Kidney (tissue), 14 donors: ENCODE measurements around the gene XRCC4. TPM values are rescaled to one million over a fixed set of nuclear protein-coding genes. Genes with fewer than 3 reads are reported as not detected.

Source experiments
- DNase-seq, 5 donors: peaks; one replicate each; pipeline ENCODE4 v3.0.0-alpha.2; 2013 to 2020
- FAIRE-seq: peaks from 2 replicates; lab custom pipeline; 2012; peaks lifted over from hg19 to GRCh38; lab: Jason Lieb, UNC
- H3K27ac ChIP-seq, 2 donors: one replicate each; pipeline ENCODE4 v1.7.0; 2013; ENCODE audit warnings: low read depth in 2 of 2, low read length in 2 of 2, inconsistent platforms in 1 of 2
- H3K27me3 ChIP-seq: one replicate; pipeline ENCODE4 v1.7.1; 2013; ENCODE audit warnings: low read length, inconsistent platforms; ENCODE audit not compliant: control insufficient read depth, insufficient read depth
- H3K36me3 ChIP-seq, 3 donors: one replicate each; pipeline versions ENCODE4 v1.7.0 to v1.7.1; 2013; ENCODE audit warnings: low read length in 3 of 3, control low read depth in 1 of 3, inconsistent platforms in 1 of 3; ENCODE audit not compliant: insufficient read depth in 3 of 3, control insufficient read depth in 2 of 3
- H3K4me1 ChIP-seq, 3 donors: one replicate each; pipeline versions ENCODE4 v1.7.0 to v1.7.1; 2013; ENCODE audit warnings: low read length in 3 of 3, inconsistent platforms in 1 of 3, low read depth in 1 of 3; ENCODE audit not compliant: control insufficient read depth in 2 of 3, insufficient read depth in 2 of 3
- H3K4me3 ChIP-seq, 3 donors: one replicate each; pipeline versions ENCODE4 v1.7.0 to v1.8.1; 2013; ENCODE audit warnings: low read length in 3 of 3, control low read depth in 1 of 3, inconsistent platforms in 1 of 3
- H3K9ac ChIP-seq, 3 donors: one replicate each; pipeline versions ENCODE4 v1.7.0 to v1.7.1; 2013; ENCODE audit warnings: low read length in 3 of 3, control low read depth in 1 of 3, inconsistent platforms in 1 of 3
- H3K9me3 ChIP-seq, 3 donors: one replicate each; pipeline versions ENCODE4 v1.7.0 to v1.7.1; 2013; ENCODE audit warnings: low read length in 3 of 3, control low read depth in 1 of 3, inconsistent platforms in 1 of 3; ENCODE audit not compliant: control insufficient read depth in 2 of 3, insufficient read depth in 1 of 3
- CTCF ChIP-seq: IDR thresholded peaks from 3 replicates; pipeline ENCODE4 v1.5.1; 2012; ENCODE audit warnings: mild to moderate bottlenecking, moderate library complexity, borderline replicate concordance; ENCODE audit not compliant: insufficient read depth; ENCODE audit errors: extremely low read depth
- intact Hi-C: fragments of 100-400 bp; cut with DNase I; formaldehyde crosslinking; loops from one replicate; pipeline ENCODE4 v1.11.1; 2022
- polyA plus RNA-seq: library from polyadenylated mRNA; stranded (reverse); fragments of 350-450 nt; fragmentation: Illumina TruSeq; extraction: RNeasy Lipid Tissue Mini Kit (QIAGEN cat#74804); gene quantifications from one replicate; pipeline ENCODE4 v1.2.3, GENCODE V29; 2014; ENCODE audit warnings: low read depth, low replicate concordance; ENCODE audit not compliant: insufficient read depth
- total RNA-seq: library from RNA; stranded (reverse); fragmentation: NEBNext Ultra II Directional; extraction: Animal tissue kit (Norgen Biotek cat#: 25700); gene quantifications from one replicate; pipeline ENCODE4 v1.2.1, GENCODE V29; 2021
- donor health status: control.
- donor health status: control.
- donor health status: control.
- donor health status: control.
- donor health status: control.
- donor health status: DM: yes; HTN: yes; CAD: no.
- donor health status: Normal renal cell carcinoma (clear cell type).

XRCC4 gene
- total and polyA plus RNA-seq, 2 donors from 2014 or later = 8.5 to 9.4 TPM

GRCh38 chr5:83102364-83102980 is 25.1 kb downstream of the XRCC4 start:
- Histone ChIP-seq H3K36me3 (no peaks in the 10 kb centered on the region), H3K4me3 (no peak overlapping the region), H3K27me3 (no peaks in the 10 kb centered on the region), H3K27ac (no peak overlapping the region), H3K4me1 (no peaks in the 10 kb centered on the region), H3K9me3 (no peaks in the 10 kb centered on the region), H3K9ac (no peak overlapping the region)
- FAIRE-seq (no peak), DNase-seq (no peak)
- no peak for TF ChIP-seq CTCF
- intact Hi-C loops = no loop called here

GRCh38 chr5:83104021-83104420 is 26.7 kb downstream of the XRCC4 start:
- Histone ChIP-seq H3K36me3 (no peaks in the 10 kb centered on the region), H3K4me1 (no peaks in the 10 kb centered on the region), H3K9me3 (no peaks in the 10 kb centered on the region), H3K27me3 (no peaks in the 10 kb centered on the region), H3K9ac (no peak overlapping the region), H3K4me3 (no peak overlapping the region), H3K27ac (no peak overlapping the region)
- DNase-seq (no peak), FAIRE-seq (no peak)
- intact Hi-C loops = no loop called here
- TF ChIP-seq CTCF = no peak

- no peak for TF ChIP-seq CTCF
- no peaks in the 10 kb centered on the region for H3K27me3 ChIP-seq
- no peak overlapping the region for H3K27ac ChIP-seq
- H3K4me3 ChIP-seq = no peak overlapping the region
- DNase-seq (no peak), FAIRE-seq (no peak)
- H3K9ac ChIP-seq = no peak overlapping the region
- H3K9me3 ChIP-seq = no peaks in the 10 kb centered on the region
- H3K36me3 ChIP-seq = no peaks in the 10 kb centered on the region
- H3K4me1 ChIP-seq = no peaks in the 10 kb centered on the region
- intact Hi-C loops = no loop called here
Observed at GRCh38 chr5:83107692-83108420, 30.5 kb downstream of the XRCC4 start.
